MM.1S (cell line): ENCODE data around the gene MYO1B.

Experiments
- EZH2 ChIP-seq: fragments of 300-600 bp; sonication (generic); optimal IDR thresholded peaks from 2 replicates; pipeline ENCODE3; 2017; ENCODE audit warnings: low read depth, mild to moderate bottlenecking, antibody characterized with exemption, low read length, mixed read lengths
- EZH2phosphoT487 ChIP-seq: fragments of 300-600 bp; sonication (generic); IDR thresholded peaks from 2 replicates; pipeline ENCODE4 v1.6.1; 2018; ENCODE audit warnings: antibody characterized with exemption, low read length
- TF ChIP-seq, protein P1 (sequence below): fragments of 300-600 bp; sonication (generic); IDR thresholded peaks from 2 replicates; pipeline ENCODE4 v1.5.1; 2016; ENCODE audit warnings: antibody characterized with exemption, low read length, mixed read lengths

DNA sequence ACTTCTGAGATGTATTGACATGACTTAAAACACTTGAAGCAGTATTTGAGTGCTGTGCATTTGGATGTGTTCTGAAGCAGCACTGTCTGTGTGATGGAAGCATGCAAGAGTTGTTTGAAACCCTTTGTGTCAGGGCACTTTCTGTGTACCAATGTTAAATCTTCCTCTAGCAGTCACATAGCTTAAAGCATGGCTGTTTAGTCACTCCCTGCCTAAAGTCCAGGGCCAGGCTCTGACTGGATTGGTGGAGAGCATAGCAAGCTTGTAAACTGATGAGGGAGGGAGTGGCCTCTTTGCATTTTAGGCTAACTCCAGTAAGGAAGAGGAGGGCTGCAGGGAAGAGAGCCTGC lies 73.5 kb downstream of the MYO1B start:
- TF ChIP-seq EZH2 (no peak), EZH2phosphoT487 (no peak)
- TF ChIP-seq, protein P1, sequence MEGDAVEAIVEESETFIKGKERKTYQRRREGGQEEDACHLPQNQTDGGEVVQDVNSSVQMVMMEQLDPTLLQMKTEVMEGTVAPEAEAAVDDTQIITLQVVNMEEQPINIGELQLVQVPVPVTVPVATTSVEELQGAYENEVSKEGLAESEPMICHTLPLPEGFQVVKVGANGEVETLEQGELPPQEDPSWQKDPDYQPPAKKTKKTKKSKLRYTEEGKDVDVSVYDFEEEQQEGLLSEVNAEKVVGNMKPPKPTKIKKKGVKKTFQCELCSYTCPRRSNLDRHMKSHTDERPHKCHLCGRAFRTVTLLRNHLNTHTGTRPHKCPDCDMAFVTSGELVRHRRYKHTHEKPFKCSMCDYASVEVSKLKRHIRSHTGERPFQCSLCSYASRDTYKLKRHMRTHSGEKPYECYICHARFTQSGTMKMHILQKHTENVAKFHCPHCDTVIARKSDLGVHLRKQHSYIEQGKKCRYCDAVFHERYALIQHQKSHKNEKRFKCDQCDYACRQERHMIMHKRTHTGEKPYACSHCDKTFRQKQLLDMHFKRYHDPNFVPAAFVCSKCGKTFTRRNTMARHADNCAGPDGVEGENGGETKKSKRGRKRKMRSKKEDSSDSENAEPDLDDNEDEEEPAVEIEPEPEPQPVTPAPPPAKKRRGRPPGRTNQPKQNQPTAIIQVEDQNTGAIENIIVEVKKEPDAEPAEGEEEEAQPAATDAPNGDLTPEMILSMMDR = no peak
